HG03342 (cell line): Measurements from ENCODE around the gene CNTNAP3.
"Not testable (repeated sequence)": the region's sequence is repeated elsewhere in the genome, so short reads cannot be mapped to it uniquely, and the experiment has no call there.

Experiments used
- ATAC-seq: cut with Tn5 transposase; IDR thresholded peaks from one replicate; pipeline ENCODE4 v1.9.1; 2021; ENCODE audit warnings: mild to moderate bottlenecking, moderate library complexity; ENCODE audit not compliant: unreplicated experiment

The CNTNAP3 gene

GRCh38 chr9:39078621-39079256, 209.2 kb downstream of the CNTNAP3 start:
- ATAC-seq = not testable (repeated sequence)

GRCh38 chr9:39073537-39073936, 214.4 kb downstream of the CNTNAP3 start:
- ATAC-seq = not testable (repeated sequence)

GRCh38 chr9:39067683-39068082, 220.3 kb downstream of the CNTNAP3 start:
- ATAC-seq = not testable (repeated sequence)

GRCh38 chr9:39062966-39063365, 225.0 kb downstream of the CNTNAP3 start:
- ATAC-seq = not testable (repeated sequence)

- not testable (repeated sequence) for ATAC-seq
These were observed 233.5 kb downstream of the CNTNAP3 start for GRCh38 chr9:39054453-39054852.

- ATAC-seq = not testable (repeated sequence)
These were observed 241.1 kb downstream of the CNTNAP3 start for GRCh38 chr9:39046833-39047232.

- ATAC-seq = not testable (repeated sequence)
These were observed 245.6 kb downstream of the CNTNAP3 start for GRCh38 chr9:39042352-39042803.

- ATAC-seq = not testable (repeated sequence)
These were observed 246.2 kb downstream of the CNTNAP3 start for GRCh38 chr9:39041774-39042173.

GRCh38 chr9:39039148-39039547, 248.8 kb downstream of the CNTNAP3 start:
- not testable (repeated sequence) for ATAC-seq

- not testable (repeated sequence) for ATAC-seq
These were observed 249.7 kb downstream of the CNTNAP3 start for GRCh38 chr9:39038221-39038620.

GRCh38 chr9:39033849-39034248, 254.1 kb downstream of the CNTNAP3 start:
- not testable (repeated sequence) for ATAC-seq

GRCh38 chr9:39030204-39031019, 257.6 kb downstream of the CNTNAP3 start:
- not testable (repeated sequence) for ATAC-seq

GRCh38 chr9:39028855-39029254, 259.1 kb downstream of the CNTNAP3 start:
- ATAC-seq = not testable (repeated sequence)

- not testable (repeated sequence) for ATAC-seq
These were observed 259.8 kb downstream of the CNTNAP3 start for GRCh38 chr9:39028168-39028567.

- not testable (repeated sequence) for ATAC-seq
These were observed 261.9 kb downstream of the CNTNAP3 start for GRCh38 chr9:39025911-39026588.
